GM21825 (cell line): Measurements from ENCODE around the gene SNAPIN.
"Not testable (repeated sequence)": the region's sequence is repeated elsewhere in the genome, so short reads cannot be mapped to it uniquely, and the experiment has no call there.

ENCODE experiments used
- ATAC-seq: cut with Tn5 transposase; IDR thresholded peaks from one replicate; pipeline ENCODE4 v1.9.1; 2021; ENCODE audit warnings: mild to moderate bottlenecking, moderate library complexity; ENCODE audit not compliant: unreplicated experiment

Gene SNAPIN

DNA sequence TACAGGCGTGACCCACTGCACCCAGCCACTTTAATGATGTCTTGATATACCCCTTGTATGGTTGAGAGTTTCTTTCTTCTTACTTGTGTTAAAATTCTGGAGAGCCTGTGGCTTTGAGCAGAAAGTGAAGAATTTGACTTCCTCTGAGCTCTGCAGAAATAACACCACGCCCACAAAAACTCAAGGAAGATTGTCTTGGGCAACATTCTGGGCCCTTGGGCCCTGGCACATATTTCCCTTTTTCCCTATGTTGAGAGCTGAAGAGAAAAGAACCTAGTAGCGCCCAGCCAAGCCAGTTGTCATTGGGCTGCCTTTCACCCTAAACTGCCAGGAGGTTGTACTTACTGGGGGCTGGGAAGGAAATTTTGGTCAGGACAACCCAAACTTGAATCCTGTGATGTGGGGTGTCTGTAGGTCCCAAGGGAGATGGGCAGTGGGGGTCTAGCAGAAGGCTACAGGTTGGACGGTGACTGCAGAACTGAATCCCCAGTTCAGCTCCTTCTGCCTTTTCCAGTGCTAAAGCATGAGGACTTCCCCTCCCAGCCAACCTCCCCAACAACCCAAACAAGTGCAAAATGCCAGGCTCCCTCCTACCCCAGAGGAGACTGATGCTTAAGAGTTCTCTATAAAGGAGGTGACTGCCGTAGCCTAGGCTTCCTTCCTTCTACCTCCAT is 11.7 kb upstream of the SNAPIN start:
- no peak for ATAC-seq

DNA sequence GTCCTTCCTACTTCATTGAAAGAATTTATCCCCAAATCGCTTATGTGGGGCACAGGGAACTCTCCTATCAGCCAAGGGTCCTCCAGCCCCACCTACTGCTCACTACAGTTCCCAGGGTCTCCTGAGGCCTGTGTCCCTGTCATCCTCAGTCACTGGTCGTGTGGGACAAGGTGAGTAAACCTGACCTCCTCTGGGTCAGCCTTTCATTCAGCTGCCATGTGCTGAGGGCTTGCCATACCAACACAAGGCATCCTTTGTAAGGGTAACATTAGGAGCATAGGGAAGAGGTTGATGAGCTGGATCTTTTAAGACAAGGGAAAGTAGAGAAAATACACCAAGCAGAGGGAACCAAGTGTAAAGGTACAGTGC is 11.2 kb upstream of the SNAPIN start:
- no peak for ATAC-seq

DNA sequence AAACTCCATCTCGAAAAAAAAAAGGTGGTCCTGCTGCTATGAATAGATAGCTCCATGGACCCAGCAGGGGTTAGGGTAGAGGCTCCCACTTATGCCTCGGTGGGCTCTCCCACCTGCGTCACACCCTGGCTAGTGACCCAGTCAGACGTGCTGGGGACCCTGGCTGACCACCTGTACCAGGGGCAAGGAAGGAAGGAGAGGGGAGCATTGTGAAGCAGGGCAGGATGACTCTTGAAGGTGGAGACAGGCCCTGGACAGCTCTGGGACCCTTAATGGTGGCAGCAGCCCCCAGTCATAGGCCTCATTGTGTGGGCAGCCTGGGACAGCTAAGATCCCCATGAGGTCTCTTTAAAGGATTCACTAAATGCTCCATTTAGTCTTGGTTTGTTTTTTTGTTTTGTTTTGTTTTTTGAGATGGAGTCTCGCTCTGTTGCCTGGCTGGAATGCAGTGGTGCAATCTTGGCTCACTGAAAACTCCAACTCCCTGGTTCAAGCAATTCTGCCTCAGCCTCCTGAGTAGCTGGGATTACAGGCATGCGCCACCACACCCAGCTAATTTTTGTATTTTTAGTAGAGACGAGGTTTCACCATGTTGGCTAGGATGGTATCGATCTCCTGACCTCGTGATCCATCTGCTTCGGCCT is 10.4 kb upstream of the SNAPIN start:
- ATAC-seq = no peak

DNA sequence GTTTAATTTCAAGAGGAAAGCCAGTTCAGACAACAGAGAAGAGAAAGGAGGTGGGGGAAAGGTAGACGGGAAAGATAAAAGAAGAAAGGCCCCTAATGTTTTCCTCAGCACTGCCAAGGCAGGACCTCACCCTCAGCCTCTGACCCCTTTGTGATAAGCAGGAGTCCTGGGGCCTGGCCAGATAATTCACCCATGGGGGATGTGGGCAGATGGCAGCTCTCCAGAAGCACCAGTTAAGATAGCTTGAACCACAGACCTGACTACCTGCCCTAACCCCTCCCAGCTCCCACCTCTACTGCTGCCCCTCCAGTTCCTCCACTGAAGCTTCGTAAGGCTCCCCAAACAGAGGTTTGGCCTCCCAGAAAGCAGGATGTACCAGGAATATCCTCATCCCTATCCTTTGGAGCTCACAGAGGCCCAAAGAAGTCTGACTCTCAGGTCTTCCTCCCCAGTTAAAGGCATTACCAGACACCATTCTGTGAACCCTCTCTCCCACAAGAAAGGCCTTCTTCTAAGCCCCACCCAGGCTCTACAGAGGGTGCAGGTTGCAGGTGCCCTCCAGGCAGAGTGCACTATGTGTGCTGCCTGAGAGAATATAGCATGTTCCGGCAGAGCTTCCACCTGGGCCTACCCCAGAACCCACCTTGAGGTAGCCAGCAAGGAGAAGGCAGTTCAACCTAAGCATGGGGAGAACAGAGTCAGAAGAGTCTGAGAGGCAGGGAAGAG is 9.2 kb upstream of the SNAPIN start:
- no peak for ATAC-seq

DNA sequence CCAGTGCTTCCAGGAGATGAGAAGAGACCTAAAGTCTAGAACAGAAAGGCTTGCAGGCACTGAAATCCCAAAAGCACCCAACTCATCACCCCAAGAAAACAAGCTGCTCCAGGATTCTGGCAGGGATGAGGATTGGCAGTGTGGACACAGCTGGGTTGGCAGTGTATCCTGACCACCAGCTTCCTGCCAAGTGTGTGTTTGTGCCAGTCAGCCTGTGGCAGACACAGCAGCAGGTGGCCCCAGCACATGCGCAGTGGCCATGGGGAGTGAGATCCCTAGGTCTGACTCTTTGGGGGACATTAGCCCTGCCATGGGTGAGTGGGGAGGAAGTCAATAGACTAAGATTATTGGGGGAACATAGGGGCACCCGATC is 8.7 kb upstream of the SNAPIN start:
- no peak for ATAC-seq

DNA sequence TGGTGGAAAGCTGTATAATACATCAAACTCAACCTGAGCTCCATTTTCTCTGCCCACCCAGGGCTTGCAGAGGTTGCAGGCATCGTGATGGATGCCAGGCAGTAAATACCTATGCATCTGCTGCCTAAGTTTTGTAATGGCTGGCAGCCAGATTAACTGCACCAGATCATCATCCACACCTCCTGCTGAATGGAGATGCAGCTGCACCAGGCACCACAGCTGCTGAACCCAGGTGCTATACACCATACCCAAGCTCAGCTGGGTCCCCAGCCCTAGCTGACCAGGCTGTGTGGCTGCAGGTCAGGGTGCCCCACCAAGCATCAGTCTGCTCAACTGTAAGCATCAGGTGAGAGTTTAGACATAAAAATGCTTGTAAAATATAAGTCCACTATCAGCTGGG is 6.7 kb upstream of the SNAPIN start:
- ATAC-seq = no peak

DNA sequence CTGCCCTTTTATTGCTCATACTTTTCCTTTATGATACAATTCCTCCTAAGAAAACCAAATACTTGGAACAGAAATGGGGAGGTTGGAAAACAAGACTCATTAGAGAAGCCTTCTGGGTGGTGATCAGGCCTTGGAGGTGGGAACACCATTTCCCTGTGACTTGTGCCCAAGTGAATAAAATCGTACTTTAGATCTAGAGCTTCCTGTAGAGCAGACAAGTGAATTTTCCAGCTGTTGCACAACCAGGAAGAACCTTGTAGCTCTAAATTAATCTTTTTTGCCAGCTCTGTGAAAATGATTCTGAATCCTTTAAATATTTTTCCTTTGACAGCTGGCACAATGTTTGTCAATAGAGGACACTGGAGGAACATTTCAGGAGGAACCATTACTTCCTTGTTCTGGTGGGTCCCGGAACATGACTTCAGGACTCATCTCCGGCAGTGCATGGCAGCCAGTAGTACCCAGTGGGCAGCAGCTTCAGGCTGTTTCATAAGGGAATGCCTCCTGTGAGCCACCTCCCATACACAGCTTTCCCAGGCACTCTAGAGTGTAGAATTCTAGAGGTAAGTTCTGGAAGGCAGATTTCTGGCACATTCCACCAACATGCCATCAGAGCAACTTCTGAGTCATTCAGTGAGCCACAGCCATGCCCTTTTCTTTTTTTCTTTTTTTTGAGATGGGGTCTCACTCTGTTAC is 5.5 kb upstream of the SNAPIN start:
- ATAC-seq = no peak

DNA sequence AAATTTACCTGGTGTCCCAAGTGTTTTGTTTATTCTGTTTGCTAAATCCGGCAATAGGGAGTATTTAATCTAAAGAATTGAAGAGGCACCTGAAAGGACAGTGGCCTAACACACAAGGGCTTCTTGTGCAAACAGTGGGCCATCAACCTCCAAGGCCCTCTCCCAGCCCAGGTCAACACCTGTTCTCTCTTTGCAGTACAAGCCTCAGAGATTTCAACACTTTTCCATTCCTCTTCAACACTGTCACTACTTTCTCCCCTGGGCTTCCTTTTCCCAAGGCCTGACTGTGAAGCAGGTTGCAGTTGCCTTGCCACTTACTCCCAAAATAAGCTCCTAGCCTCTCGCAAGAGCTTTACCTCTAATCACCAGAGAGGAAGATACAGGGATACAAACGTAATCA is 3.2 kb upstream of the SNAPIN start:
- ATAC-seq = no peak

DNA sequence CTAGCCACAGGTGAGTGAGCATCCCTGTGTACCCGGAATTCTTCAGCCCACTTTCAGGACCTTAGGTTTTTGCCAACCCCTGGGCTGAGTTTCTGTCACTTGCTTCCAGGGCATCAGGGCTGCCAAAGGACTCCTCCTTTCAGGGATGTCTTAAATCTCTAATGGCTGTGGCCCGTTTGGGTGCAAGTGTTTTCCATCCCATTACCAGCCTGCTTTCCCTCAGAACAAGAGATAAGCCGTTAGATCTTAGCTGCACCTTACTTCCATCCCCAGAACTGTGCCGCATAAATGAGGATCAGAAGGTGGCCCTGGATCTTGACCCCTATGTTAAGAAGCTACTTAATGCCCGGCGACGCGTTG is 652 bp downstream of the SNAPIN start:
- no peak for ATAC-seq

DNA sequence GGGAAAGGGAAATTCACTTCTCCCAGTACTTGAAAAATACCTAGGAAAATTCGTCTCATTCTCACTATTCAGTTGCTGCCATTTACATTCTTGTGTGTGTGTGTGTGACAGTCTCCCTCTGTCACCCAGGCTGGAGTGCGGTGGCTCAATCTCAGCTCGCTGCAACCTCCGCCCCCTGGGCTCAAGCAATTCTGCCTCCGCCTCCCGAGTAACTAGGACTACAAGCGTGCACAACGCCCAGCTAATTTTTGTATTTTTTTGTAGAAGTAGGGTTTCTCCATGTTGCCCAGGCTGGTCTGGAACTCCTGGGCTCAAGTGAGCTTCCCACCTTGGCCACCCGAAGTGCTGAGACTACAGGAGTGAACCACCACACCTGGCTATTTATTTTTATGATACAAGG is 1.2 kb downstream of the SNAPIN start:
- no peak for ATAC-seq

DNA sequence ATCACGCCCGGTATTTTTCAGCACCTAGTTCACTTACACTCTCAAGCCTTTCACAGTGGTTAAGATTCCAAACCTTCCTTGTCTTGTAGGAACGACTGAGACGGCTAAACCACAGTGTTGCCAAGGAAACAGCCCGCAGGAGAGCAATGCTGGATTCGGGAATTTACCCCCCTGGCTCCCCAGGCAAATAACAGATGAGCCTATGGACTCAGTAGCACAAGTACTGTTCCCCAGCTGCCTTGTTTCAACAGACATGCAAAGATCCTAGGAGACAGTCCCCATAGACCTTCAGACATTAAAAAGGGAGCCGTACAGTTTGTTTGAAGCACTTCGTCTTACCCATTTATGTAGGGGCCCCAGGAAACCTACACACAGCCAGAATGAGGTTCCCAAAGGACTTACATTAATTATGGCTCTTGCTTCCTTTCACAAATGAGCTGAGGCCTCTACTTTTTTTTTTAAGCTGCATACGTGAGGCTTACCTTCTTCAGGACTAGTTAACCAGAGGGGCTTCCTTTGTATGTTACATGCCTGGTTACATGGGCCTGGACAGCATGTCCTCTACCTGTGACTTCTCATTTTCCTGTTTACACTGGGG is 2.7 kb downstream of the SNAPIN start:
- no peak for ATAC-seq

DNA sequence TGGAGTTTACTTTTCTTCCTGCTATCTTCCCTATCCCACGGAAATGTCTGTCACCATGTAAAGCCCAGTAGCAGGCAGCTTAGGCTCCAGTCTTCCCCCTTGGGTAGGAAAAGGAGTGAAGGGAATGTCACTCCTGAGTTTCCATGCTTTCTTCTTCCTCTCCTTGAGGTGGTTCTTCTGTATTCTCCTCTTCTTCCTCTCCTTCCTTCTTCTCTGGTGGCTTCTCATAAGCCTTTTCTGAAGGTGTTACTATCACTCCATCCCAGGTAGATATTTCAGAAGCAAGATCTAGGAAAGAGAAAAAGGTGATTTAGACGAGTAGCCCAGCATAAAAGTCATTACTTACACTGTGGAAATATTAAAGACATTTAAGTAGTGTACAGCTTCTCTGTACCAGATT is 3.8 kb downstream of the SNAPIN start:
- no peak for ATAC-seq

DNA sequence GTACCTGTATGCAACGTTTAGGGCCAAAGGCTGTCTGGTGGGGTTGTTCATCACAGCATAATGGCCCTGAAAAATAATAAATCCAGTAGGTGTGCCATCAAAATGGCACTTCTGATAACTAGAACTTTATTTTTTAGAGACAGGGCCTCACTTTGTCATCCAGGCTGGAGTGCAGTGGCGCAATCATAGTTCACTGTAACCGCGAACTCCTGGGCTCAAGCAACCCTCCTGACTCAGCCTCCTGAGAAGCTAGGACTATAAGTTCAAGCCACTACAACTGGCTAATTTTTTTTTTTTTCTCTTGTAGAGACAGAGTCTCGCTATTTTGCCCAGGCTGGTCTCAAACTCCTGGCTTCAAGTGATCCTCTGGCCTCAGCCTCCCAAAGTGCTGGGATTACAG is 4.7 kb downstream of the SNAPIN start:
- no peak for ATAC-seq

DNA sequence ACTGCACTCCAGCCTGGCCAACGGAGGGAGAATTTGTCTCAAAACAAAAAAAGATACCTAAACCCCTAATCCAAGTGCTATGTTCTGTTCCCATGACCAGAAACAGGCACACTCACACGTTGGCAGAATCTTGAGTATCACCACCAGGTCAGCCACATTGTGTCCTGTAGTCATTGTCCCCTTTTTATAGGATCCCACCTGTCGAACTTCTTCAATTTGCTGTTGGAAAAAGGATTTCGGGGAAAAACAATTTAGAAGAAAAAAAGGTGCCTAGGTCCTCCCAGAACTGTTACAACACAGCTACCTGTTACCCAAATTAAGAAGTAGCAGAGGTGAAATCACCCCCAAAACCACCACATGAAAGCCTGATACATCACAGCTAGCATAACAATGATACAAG is 8.9 kb downstream of the SNAPIN start:
- ATAC-seq = no peak

DNA sequence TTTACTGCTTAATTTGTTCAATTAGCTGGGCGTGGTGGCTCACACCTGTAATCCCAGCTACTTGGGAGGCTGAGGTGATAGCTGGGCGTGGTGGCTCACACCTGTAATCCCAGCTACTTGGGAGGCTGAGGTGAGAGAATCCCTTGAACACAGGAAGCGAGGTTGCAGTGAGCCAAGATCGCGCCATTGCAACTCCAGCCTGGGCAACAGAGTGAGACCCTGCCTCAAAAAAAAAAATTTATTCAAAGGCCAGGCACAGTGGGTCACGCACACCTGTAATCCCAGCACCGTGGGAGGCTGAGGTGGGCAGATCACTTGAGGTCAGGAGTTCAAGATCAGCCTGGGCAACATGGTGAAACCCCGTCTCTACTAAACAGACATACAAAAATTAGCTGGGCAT is 10.2 kb downstream of the SNAPIN start:
- ATAC-seq = not testable (repeated sequence)

DNA sequence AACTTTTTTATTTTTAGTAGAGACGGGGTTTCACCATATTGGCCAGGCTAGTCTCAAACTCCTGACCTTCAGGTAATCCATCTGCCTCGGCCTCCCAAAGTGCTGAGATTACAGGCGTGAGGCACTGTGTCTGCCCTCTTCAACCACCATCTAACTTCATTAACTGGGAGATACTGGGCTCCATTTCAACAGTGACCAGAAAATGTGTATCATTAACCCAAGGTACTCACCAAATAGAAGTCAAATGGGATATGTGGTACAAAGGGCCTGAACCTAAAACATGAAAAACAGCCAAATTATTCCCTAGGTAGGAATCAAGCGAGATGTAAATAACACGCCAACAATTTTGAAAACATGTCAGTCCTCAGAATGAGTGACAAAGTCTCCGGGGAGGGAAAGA is 11.1 kb downstream of the SNAPIN start:
- no peak for ATAC-seq

DNA sequence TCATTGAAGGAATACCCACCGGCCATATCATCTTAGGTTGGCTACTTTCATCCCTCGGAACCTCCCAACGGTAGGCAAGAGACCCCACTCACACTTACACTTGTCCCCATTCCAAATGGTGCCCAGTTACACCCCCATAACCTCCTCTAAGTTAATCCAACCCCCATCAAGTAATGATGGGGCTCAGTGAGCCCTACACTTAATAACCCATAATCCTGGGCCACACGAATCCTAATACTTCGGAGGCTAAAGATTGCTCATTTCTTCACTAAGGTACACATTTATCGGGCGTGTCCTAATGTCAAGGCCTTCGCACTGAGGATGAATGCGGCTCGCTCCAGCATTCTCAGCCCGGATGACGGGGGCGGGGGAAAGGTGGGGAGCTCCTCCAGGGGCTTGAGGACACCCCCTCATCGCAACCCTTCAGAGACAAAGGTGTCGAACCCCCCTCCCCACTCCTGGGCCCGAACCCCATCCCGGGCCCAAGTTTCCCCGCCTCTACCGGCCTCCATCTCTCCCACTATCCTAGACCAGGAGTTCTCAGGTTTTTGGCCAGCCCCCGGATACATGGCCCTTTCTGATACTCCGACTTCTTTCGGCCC is 11.9 kb downstream of the SNAPIN start:
- ATAC-seq = no peak

DNA sequence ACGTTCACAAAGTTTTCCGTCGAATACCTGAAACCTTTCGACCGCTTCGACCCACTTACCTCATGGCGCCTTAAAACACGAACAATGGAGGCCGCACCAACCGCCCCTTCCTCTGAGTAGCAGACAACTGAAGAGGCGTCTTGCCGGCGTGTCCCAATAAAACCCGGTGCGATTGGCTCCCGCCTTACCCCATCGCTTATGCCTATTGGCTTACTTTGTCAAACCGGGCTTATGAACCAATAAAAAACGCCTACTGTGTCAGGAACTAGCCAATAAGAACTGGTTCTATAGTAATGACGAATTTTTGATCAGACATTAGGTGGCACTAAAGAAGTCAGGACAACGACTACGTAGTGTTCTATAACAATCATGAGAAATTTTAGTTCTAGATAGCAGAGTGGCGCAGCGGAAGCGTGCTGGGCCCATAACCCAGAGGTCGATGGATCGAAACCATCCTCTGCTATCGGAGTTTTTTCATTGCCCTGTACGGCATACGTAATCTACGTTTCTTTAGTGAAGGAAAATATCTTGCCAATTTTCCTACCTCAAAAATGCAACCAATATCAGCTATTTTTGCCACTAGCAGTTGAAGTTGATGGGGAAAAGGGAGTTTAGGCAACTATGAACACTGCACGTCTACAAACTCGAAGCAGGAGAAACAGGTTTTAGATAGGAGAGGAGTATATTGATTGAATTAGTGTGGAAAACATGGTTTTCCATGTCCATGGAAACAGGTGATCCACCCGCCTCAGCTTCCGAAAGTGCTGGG is 12.5 kb downstream of the SNAPIN start, which contains the start of gene ILF2:
Gene ILF2 (minus strand): TSS at position 135 of the 769 bp plus-strand sequence. CDS start 71 bp downstream, at position 64.
- ATAC-seq = peak; percentile 89

DNA sequence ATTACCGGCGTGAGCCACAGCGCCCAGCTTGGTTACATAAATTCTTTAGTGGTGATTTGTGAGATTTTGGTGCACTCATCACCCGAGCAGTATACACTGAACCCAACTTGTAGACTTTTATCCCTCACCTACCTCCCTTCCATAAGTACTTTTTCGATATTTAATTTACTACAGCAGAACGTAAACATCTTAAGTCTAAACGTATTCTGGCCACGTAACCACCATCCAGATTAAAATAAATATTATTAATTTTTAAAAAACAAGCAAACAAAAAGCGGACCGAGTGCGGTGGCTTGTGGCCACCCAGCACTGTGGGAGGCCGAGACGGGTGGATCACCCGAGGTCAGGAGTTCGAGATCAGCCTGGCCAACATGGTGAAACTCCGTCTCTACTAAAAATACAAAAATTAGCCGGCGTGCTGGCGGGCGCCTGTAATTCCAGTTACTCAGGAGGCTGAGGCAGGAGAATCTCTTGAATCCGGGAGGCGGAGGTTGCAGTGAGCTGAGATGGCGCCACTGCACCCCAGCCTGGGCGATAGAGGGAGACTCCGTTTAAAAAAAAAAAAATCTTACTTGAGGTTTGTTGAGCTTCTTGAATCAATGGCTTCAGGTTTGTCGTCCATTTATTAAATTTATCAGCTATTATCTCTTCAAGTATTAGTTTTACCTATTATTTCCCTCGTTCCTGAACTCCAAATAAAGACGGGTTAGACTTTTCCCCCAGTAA is 13.3 kb downstream of the SNAPIN start:
- peak; percentile 12 for ATAC-seq

DNA sequence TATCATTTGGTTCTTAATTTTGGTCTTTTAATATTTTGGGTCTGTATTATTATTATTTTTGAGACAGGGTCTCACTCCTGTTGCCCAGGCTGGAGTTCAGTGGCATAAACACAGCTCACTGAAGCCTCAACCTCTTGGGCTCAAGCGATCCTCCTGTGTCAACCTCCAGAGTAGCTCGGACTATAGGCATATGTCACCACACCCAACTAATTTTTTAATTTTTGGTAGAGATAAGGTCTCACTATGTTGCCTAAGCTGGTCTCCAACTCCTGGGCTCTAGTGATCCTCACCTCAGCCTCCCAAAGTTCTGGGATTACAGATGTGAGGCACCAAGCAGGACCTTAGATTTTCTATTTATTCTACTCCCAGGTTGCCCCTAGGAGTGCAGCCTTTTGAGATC is 15.0 kb downstream of the SNAPIN start:
- no peak for ATAC-seq
